Kidney tubule cell (primary cell): ENCODE data around the gene EPN3.
A peak's percentile ranks its signal among the peaks of the same experiment; 100 is the strongest.

Experiments
- DNase-seq: peaks from one replicate; pipeline ENCODE4 v3.0.0-alpha.2; 2018; ENCODE audit warnings: low spot score

The EPN3 gene

GRCh38 chr17:50590946-50591737 is 58.6 kb downstream of the EPN3 start:
- no peak for DNase-seq

DNA sequence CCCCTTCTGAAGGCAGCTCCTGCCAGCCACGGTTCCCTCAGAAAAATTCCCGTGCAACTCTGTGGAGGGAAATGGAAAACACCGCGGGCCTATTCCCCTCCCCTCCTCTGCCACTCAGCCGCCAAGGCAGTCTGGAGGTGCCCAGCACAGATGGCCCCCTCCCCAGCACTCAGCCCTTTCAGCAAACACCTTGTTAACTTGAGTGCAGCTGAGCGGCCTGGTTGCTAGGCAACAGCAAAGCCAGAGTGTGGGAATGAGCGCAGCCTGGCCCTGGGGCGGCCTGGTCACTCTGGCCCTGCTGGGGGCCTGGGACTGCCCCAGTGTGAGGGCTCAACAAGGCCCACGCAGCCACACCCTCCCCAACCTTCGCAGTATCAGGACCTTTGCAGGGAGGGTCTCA is 60.8 kb downstream of the EPN3 start:
- peak; percentile 25 for DNase-seq
